CD4-positive, alpha-beta T cell (primary cell): ENCODE results near the gene KRTAP12-3. TPM values are rescaled to one million over a fixed set of nuclear protein-coding genes. Genes with fewer than 3 reads are reported as not detected.

Experiments used
- ATAC-seq: fragments of 200-7000 bp; cut with Tn5 transposase; one replicate; pipeline ENCODE4 v1.10.0; 2022; ENCODE audit warnings: mild to moderate bottlenecking; ENCODE audit not compliant: poor library complexity
- CTCF ChIA-PET: fragments of 350-600 bp; sonication (Branson Sonifier 250); formaldehyde crosslinking; loops from one replicate; lab custom pipeline; 2021; ENCODE audit warnings: antibody characterized with exemption, inconsistent platforms; lab: Charles Lee
- POLR2A ChIA-PET: fragments of 350-600 bp; sonication (Branson Sonifier 250); formaldehyde crosslinking; loops from one replicate; lab custom pipeline; 2021; ENCODE audit warnings: antibody characterized with exemption, inconsistent platforms; lab: Charles Lee
- DNase-seq, 14 experiments: peaks; one replicate each; pipeline ENCODE4 v3.0.0-alpha.2; 2013 to 2020; ENCODE audit warnings: mixed read lengths in 2 of 14
- H3K27ac ChIP-seq, 2 donors: one replicate each; pipeline versions ENCODE4 v1.5.1 to v1.7.0; 2013; ENCODE audit warnings: low read length in 2 of 2, low read depth in 1 of 2, mild to moderate bottlenecking in 1 of 2
- H3K27me3 ChIP-seq, 2 experiments: 1 replicate in 1 of 2; 2 replicates in 1 of 2; pipeline versions ENCODE4 v1.6.1 to v1.7.0; 2013; ENCODE audit warnings: low read length in 2 of 2, control low read depth in 1 of 2, mild to moderate bottlenecking in 1 of 2, moderate library complexity in 1 of 2; ENCODE audit not compliant: insufficient read depth in 2 of 2, control insufficient read depth in 1 of 2
- H3K36me3 ChIP-seq: one replicate; pipeline ENCODE4 v1.6.1; 2013; ENCODE audit warnings: low read length, control low read depth; ENCODE audit not compliant: insufficient read depth
- H3K4me1 ChIP-seq: one replicate; pipeline ENCODE4 v1.6.1; 2013; ENCODE audit warnings: low read length, control low read depth; ENCODE audit not compliant: insufficient read depth
- H3K4me3 ChIP-seq: one replicate; pipeline ENCODE4 v1.5.1; 2013; ENCODE audit warnings: mild to moderate bottlenecking, low read length, moderate library complexity
- H3K9me3 ChIP-seq, 2 experiments: 1 replicate in 1 of 2; 2 replicates in 1 of 2; pipeline versions ENCODE4 v1.6.1 to v1.7.0; 2013; ENCODE audit warnings: low read length in 2 of 2, mild to moderate bottlenecking in 2 of 2, control low read depth in 1 of 2, moderate library complexity in 1 of 2; ENCODE audit not compliant: control insufficient read depth in 1 of 2, insufficient read depth in 1 of 2
- H3K27ac Mint-ChIP-seq: one replicate; pipeline ENCODE4 v1.8.0; 2020; ENCODE audit warnings: mixed read lengths
- H3K27me3 Mint-ChIP-seq: one replicate; pipeline ENCODE4 v1.8.0; 2021; ENCODE audit warnings: mixed read lengths
- H3K36me3 Mint-ChIP-seq: one replicate; pipeline ENCODE4 v1.8.0; 2021; ENCODE audit warnings: low read depth, mixed read lengths
- H3K4me1 Mint-ChIP-seq: one replicate; pipeline ENCODE4 v1.8.0; 2021; ENCODE audit warnings: low read depth, mixed read lengths
- H3K4me3 Mint-ChIP-seq: one replicate; pipeline ENCODE4 v1.8.0; 2020; ENCODE audit warnings: mild to moderate bottlenecking, mixed read lengths
- H3K9me3 Mint-ChIP-seq: one replicate; pipeline ENCODE4 v1.8.0; 2020; ENCODE audit warnings: mixed read lengths
- CTCF ChIP-seq: fragments of 200-600 bp; IDR thresholded peaks from one replicate; pipeline ENCODE4 v1.8.0; 2022; ENCODE audit warnings: antibody characterized with exemption, mild to moderate bottlenecking
- intact Hi-C, 2 experiments: fragments of 100-400 bp; cut with DNase I in 1 of 2; cut with micrococcal nuclease in 1 of 2; formaldehyde crosslinking; loops; one replicate each; pipeline versions ENCODE4 v1.15.1 to v1.9.0; 2023 to 2025; cut with DNase I, micrococcal nuclease
- total RNA-seq, 174 experiments: library from RNA in 2 of 174; stranded (reverse) in 2 of 174; gene quantifications; one replicate each; pipeline ENCODE4 v1.2.3 and lab custom pipeline; 2021 to 2026

The KRTAP12-3 gene
- total RNA-seq, 2 experiments from 2014 or later, result not detected

- H3K36me3 Mint-ChIP-seq, result peaks cover 53% of the 10 kb centered on the region
- no peak for ATAC-seq
These were observed 37.8 kb upstream of the KRTAP12-3 start for GRCh38 chr21:44619886-44620285.

GRCh38 chr21:44623575-44623974 lies 34.2 kb upstream of the KRTAP12-3 start:
- H3K27ac Mint-ChIP-seq, result no peak overlapping the region
- Histone ChIP-seq H3K27me3 (no peaks in the 10 kb centered on the region), H3K4me3 (no peak overlapping the region), H3K4me1 (peaks cover 36% of the 10 kb centered on the region), H3K36me3 (no peaks in the 10 kb centered on the region), H3K9me3 (peaks cover 15 to 27% of the 10 kb centered on the region in 2 experiments), H3K27ac (no peak overlapping the region)
- intact Hi-C loops, result no loop called here
- peaks cover 28% of the 10 kb centered on the region for H3K9me3 Mint-ChIP-seq
- CTCF ChIA-PET, result no interaction called here
- POLR2A ChIA-PET, result no interaction called here
- peaks cover 28% of the 10 kb centered on the region for H3K4me1 Mint-ChIP-seq
- no peak overlapping the region for H3K4me3 Mint-ChIP-seq
- no peaks in the 10 kb centered on the region for H3K27me3 Mint-ChIP-seq
- DNase-seq, result no peak
- no peak for ATAC-seq
- no peak for TF ChIP-seq CTCF
- H3K36me3 Mint-ChIP-seq, result peaks cover 51% of the 10 kb centered on the region

More at GRCh38 chr21:44619886-44620285, 37.8 kb upstream of the KRTAP12-3 start:
- H3K27me3 ChIP-seq, result no peaks in the 10 kb centered on the region
- H3K4me1 Mint-ChIP-seq, result peaks cover 48% of the 10 kb centered on the region
- H3K4me3 ChIP-seq, result no peak overlapping the region
- ChIA-PET POLR2A (interaction anchor here (1.3 to 2.4 kb wide), 5 partner anchors 11 to 198 kb away, joined by 4 to 40 read pairs (median 5); partner anchors contain the start of genes KRTAP12-3 and SUMO3), CTCF (no interaction called here)
- H3K27ac Mint-ChIP-seq, result peak overlapping the region; percentile 88
- no peak for DNase-seq
- intact Hi-C loops, result loop anchor here (2.0 to 10.0 kb wide), 5 partner anchors 32 to 102 kb away; partner anchors contain the start of genes KRTAP10-1 (in 1 of the 2), KRTAP12-3 (in 1 of the 2) and KRTAP12-4 (in 1 of the 2)
- no peaks in the 10 kb centered on the region for H3K36me3 ChIP-seq
- peaks cover 12 to 26% of the 10 kb centered on the region in 2 experiments for H3K9me3 ChIP-seq
- peak overlapping the region; percentile 44 to 74 for H3K27ac ChIP-seq
- no peaks in the 10 kb centered on the region for H3K27me3 Mint-ChIP-seq
- peaks cover 42% of the 10 kb centered on the region for H3K4me1 ChIP-seq
- peaks cover 28% of the 10 kb centered on the region for H3K9me3 Mint-ChIP-seq
- peak overlapping the region; percentile 62 for H3K4me3 Mint-ChIP-seq
- no peak for TF ChIP-seq CTCF

DNA sequence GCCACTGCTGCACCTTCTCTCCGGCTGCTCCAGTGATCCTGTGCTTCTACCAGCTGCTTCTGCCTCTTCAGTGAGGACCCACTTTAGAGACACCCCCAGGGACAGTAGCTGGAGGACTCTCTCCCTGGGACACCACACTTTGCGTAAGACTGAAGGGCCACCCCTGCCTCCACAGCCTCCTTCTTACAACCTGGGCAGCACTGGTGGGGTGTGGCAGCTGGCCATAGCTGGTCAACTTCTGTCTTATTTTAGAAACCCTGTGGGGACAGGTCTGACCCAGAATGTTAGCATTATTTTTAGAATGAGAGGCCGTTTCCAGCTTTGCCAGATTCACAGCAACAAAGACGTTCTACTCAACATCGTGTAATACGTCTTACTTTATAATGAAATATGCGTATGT lies 32.0 kb upstream of the KRTAP12-3 start:
- CTCF ChIA-PET, result no interaction called here
- peaks cover 24 to 36% of the 10 kb centered on the region in 2 experiments for H3K9me3 ChIP-seq
- no peaks in the 10 kb centered on the region for H3K27me3 Mint-ChIP-seq
- no peaks in the 10 kb centered on the region for H3K27me3 ChIP-seq
- H3K4me3 ChIP-seq, result no peak overlapping the region
- H3K9me3 Mint-ChIP-seq, result peaks cover 22% of the 10 kb centered on the region
- no peak for TF ChIP-seq CTCF
- H3K36me3 ChIP-seq, result no peaks in the 10 kb centered on the region
- H3K4me3 Mint-ChIP-seq, result no peak overlapping the region
- H3K4me1 ChIP-seq, result peaks cover 46% of the 10 kb centered on the region
- peaks cover 23% of the 10 kb centered on the region for H3K4me1 Mint-ChIP-seq
- H3K27ac ChIP-seq, result no peak overlapping the region
- DNase-seq (no peak), ATAC-seq (no peak)
- POLR2A ChIA-PET, result no interaction called here
- intact Hi-C loops, result no loop called here
- no peak overlapping the region for H3K27ac Mint-ChIP-seq
- H3K36me3 Mint-ChIP-seq, result peaks cover 43% of the 10 kb centered on the region
